PFSK-1 (cell line): ENCODE results near the gene HEYL.

Experiments used
- FOXP2 ChIP-seq: optimal IDR thresholded peaks from 2 replicates; pipeline ENCODE3; 2011; ENCODE audit warnings: borderline replicate concordance, control low read depth, inconsistent platforms; ENCODE audit not compliant: insufficient read depth; ENCODE audit errors: extremely low read length, extremely low read depth
- POLR2AphosphoS5 ChIP-seq: IDR thresholded peaks from 2 replicates; pipeline ENCODE4 v1.6.1; 2012; ENCODE audit warnings: low read depth, mild to moderate bottlenecking, control low read depth, low read length, moderate library complexity
- SIN3A ChIP-seq: IDR thresholded peaks from 2 replicates; pipeline ENCODE4 v1.6.1; 2012; ENCODE audit warnings: mild to moderate bottlenecking, low read length, moderate library complexity, borderline replicate concordance; ENCODE audit not compliant: insufficient read depth
- TAF1 ChIP-seq: IDR thresholded peaks from 2 replicates; pipeline ENCODE4 v1.6.1; 2012; ENCODE audit warnings: low read length, control low read depth, borderline replicate concordance; ENCODE audit not compliant: insufficient read depth
- TF ChIP-seq, protein P1 (sequence below), 2 experiments: IDR thresholded peaks; 2 replicates each; pipeline versions ENCODE4 v1.6.1 to v1.8.0; 2011 to 2012; ENCODE audit warnings: low read depth in 2 of 2, low read length in 2 of 2, control low read depth in 1 of 2, inconsistent platforms in 1 of 2, mild to moderate bottlenecking in 1 of 2, moderate library complexity in 1 of 2; ENCODE audit not compliant: insufficient read depth in 1 of 2

DNA sequence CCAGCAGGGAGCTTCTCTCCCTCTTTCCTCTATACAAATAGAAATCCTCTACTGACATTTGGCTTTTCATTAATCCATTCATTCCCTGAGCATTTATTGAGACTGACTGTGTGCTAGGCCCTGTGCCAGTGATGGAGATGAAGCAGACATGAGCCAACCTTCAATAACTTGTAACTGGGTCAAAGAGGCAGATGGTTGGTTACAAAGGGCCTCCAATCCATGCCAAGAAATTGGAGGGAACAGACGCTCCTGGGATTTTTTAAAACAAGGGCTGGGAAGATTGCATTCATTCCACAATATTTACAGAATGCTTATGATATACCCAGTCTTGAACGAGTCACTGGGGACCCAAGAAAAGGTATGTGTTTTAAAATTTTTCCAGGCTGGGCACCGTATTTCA, 45.6 kb upstream of the HEYL start:
- TF ChIP-seq FOXP2 (no peak), TAF1 (no peak), SIN3A (no peak), POLR2AphosphoS5 (no peak)
- TF ChIP-seq, protein P1, sequence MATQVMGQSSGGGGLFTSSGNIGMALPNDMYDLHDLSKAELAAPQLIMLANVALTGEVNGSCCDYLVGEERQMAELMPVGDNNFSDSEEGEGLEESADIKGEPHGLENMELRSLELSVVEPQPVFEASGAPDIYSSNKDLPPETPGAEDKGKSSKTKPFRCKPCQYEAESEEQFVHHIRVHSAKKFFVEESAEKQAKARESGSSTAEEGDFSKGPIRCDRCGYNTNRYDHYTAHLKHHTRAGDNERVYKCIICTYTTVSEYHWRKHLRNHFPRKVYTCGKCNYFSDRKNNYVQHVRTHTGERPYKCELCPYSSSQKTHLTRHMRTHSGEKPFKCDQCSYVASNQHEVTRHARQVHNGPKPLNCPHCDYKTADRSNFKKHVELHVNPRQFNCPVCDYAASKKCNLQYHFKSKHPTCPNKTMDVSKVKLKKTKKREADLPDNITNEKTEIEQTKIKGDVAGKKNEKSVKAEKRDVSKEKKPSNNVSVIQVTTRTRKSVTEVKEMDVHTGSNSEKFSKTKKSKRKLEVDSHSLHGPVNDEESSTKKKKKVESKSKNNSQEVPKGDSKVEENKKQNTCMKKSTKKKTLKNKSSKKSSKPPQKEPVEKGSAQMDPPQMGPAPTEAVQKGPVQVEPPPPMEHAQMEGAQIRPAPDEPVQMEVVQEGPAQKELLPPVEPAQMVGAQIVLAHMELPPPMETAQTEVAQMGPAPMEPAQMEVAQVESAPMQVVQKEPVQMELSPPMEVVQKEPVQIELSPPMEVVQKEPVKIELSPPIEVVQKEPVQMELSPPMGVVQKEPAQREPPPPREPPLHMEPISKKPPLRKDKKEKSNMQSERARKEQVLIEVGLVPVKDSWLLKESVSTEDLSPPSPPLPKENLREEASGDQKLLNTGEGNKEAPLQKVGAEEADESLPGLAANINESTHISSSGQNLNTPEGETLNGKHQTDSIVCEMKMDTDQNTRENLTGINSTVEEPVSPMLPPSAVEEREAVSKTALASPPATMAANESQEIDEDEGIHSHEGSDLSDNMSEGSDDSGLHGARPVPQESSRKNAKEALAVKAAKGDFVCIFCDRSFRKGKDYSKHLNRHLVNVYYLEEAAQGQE (IDR thresholded peaks at IDR 0.05; ENCODE audit: insufficient read depth in 1 of 2, low read depth in 2 of 2, low read length in 2 of 2), result no peak
